ENCODE data around the gene HS3ST5.

The HS3ST5 gene

DNA sequence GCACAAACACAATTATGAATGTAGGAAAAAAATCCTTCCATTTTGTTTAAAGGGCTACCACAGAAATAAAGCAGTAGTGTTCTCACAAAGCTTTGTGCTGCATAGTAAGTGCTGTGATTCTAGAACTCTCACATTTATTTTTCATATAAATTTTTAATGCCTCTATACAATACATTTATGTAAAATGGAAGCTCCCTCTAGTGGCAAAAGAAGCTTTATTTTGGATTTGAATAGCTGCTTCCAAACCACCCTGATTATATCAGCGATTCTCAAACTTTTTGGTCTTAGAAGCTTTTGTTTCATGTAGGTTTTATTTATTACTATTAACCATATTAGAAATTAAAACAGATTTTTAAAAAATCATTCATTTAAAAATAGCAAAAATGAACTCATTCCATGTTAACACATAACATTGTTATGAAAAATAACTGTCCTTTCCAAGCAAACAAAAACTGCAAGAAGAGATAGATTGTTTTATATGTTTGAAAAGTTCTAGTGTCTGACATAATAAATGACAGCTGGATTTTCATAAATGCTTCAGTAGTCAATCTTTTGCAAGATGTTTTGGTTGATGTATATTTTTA, 38.4 kb downstream of the HS3ST5 start:
- no peak overlapping the region for H3K27ac ChIP-seq (ENCODE audit: low read depth, low read length)
- H3K36me3 ChIP-seq (ENCODE audit: control insufficient read depth in 5 of 5, insufficient read depth in 5 of 5, low read length in 5 of 5), result no peaks in the 10 kb centered on the region
- no peaks in the 10 kb centered on the region for H3K4me1 ChIP-seq (ENCODE audit: control insufficient read depth in 5 of 5, insufficient read depth in 5 of 5, low read length in 5 of 5)
- no peak overlapping the region for H3K4me3 ChIP-seq (ENCODE audit: low read depth in 1 of 5, low read length in 5 of 5)
- no peaks in the 10 kb centered on the region for H3K27me3 ChIP-seq (ENCODE audit: control insufficient read depth in 5 of 5, insufficient read depth in 4 of 5, low read length in 5 of 5)
- no peak overlapping the region for H3K9ac ChIP-seq (ENCODE audit: low read length in 5 of 5)
- no peaks in the 10 kb centered on the region for H3K9me3 ChIP-seq (ENCODE audit: control insufficient read depth in 5 of 5, low read length in 5 of 5)

DNA sequence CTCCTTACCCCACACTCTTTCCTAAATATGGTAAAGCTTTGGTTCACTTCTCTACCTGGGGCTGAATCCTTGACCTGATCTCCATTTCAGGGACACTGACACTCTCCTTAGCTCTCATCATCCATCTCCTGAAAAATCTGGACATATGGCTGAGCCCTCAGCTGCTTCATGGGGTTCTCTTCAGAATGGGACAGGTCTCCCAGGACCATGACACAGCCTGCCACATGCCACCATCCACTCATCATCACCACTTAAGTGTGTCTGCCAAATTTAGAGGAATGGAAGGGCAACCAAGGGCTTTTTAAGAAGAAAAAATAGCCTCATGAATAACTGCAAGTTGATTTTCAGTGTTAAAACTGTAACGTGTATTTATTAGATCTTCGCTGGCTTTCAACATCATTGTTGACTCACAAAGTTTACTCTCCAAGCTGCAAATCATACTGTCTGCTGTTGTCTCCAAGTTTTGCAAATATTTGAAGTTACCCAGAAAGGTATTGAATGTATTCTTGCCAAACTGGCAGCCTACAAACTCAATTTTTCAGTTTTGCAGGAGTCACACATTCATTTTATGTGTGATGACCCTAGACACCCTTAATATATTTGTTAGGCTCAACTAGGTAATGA, 41.1 kb downstream of the HS3ST5 start:
- Histone ChIP-seq H3K36me3 (ENCODE audit: control insufficient read depth in 5 of 5, insufficient read depth in 5 of 5, low read length in 5 of 5) (no peaks in the 10 kb centered on the region), H3K4me3 (ENCODE audit: low read depth in 1 of 5, low read length in 5 of 5) (no peak overlapping the region), H3K9me3 (ENCODE audit: control insufficient read depth in 5 of 5, low read length in 5 of 5) (no peaks in the 10 kb centered on the region), H3K9ac (ENCODE audit: low read length in 5 of 5) (no peak overlapping the region), H3K27me3 (ENCODE audit: control insufficient read depth in 5 of 5, insufficient read depth in 4 of 5, low read length in 5 of 5) (no peaks in the 10 kb centered on the region), H3K4me1 (ENCODE audit: control insufficient read depth in 5 of 5, insufficient read depth in 5 of 5, low read length in 5 of 5) (no peaks in the 10 kb centered on the region), H3K27ac (ENCODE audit: low read depth, low read length) (no peak overlapping the region)

DNA sequence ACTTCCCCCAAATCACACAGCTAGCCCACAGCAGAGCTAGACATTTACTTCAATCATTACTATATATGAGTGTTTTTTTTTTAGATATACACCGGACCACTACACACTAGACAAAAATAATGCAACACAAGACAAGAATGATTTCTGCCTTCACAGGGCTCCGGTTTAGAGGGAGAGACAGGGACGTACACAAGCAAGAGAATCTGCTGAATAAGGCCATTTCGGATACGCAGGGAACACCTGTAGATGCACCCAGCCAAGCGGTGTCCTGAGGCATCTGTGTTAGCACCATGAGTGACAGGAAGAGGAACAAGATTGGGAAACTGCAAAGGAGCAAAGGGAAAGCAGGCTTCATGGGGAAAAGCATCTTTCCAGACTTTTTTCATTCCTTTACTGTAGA, 45.7 kb downstream of the HS3ST5 start:
- H3K27me3 ChIP-seq (ENCODE audit: control insufficient read depth in 5 of 5, insufficient read depth in 4 of 5, low read length in 5 of 5), result no peaks in the 10 kb centered on the region
- H3K36me3 ChIP-seq (ENCODE audit: control insufficient read depth in 5 of 5, insufficient read depth in 5 of 5, low read length in 5 of 5), result no peaks in the 10 kb centered on the region
- H3K4me3 ChIP-seq (ENCODE audit: low read depth in 1 of 5, low read length in 5 of 5), result no peak overlapping the region
- no peak overlapping the region for H3K9ac ChIP-seq (ENCODE audit: low read length in 5 of 5)
- H3K27ac ChIP-seq (ENCODE audit: low read depth, low read length), result no peak overlapping the region
- no peaks in the 10 kb centered on the region for H3K9me3 ChIP-seq (ENCODE audit: control insufficient read depth in 5 of 5, low read length in 5 of 5)
- H3K4me1 ChIP-seq (ENCODE audit: control insufficient read depth in 5 of 5, insufficient read depth in 5 of 5, low read length in 5 of 5), result peaks cover 0 to 6% (median 0%) of the 10 kb centered on the region in 5 donors

DNA sequence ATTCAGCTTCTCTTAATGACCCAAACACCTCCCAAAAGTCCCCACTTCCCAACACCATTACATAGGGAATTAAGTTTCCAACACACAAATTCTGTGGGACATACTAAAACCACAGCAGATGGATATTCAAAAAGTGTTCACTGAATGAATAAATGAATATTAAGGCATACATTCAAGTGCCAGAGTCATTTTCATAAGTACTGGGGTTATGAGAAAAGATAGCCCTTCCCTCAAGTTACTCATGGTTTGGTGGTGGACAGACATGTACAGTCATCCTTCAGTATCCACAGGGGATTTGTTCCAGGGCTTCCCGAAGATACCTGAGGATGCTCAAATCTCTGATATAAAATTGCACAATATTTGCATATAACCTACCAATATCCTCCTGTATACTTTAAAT, 50.4 kb downstream of the HS3ST5 start:
- no peak overlapping the region for H3K4me3 ChIP-seq (ENCODE audit: low read depth in 1 of 5, low read length in 5 of 5)
- H3K4me1 ChIP-seq (ENCODE audit: control insufficient read depth in 5 of 5, insufficient read depth in 5 of 5, low read length in 5 of 5), result peaks cover 0 to 6% (median 0%) of the 10 kb centered on the region in 5 donors
- H3K27ac ChIP-seq (ENCODE audit: low read depth, low read length), result no peak overlapping the region
- H3K27me3 ChIP-seq (ENCODE audit: control insufficient read depth in 5 of 5, insufficient read depth in 4 of 5, low read length in 5 of 5), result no peaks in the 10 kb centered on the region
- H3K9ac ChIP-seq (ENCODE audit: low read length in 5 of 5), result no peak overlapping the region
- H3K9me3 ChIP-seq (ENCODE audit: control insufficient read depth in 5 of 5, low read length in 5 of 5), result no peaks in the 10 kb centered on the region
- H3K36me3 ChIP-seq (ENCODE audit: control insufficient read depth in 5 of 5, insufficient read depth in 5 of 5, low read length in 5 of 5), result no peaks in the 10 kb centered on the region

DNA sequence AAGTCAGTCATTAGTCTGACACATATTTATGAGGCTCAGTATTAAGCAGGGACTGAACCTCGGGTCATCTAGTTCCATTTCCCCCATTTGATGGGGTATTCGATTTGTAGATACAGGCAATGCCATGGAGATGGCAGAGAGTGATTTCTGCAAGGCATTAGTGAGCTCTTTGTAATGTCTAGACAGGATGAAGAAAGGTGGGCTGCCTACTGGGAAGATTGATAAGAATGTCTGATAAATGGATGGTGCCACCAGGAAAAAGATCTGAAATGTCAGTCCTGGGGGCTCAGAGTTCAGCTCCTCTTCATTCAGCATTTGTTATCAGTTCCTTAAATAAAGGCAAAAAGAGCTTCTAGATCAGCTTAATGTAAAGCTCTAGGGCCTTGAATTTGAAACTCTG, 51.4 kb downstream of the HS3ST5 start:
- Histone ChIP-seq H3K27me3 (ENCODE audit: control insufficient read depth in 5 of 5, insufficient read depth in 4 of 5, low read length in 5 of 5) (no peaks in the 10 kb centered on the region), H3K36me3 (ENCODE audit: control insufficient read depth in 5 of 5, insufficient read depth in 5 of 5, low read length in 5 of 5) (no peaks in the 10 kb centered on the region), H3K27ac (ENCODE audit: low read depth, low read length) (no peak overlapping the region), H3K4me3 (ENCODE audit: low read depth in 1 of 5, low read length in 5 of 5) (no peak overlapping the region), H3K9ac (ENCODE audit: low read length in 5 of 5) (no peak overlapping the region), H3K9me3 (ENCODE audit: control insufficient read depth in 5 of 5, low read length in 5 of 5) (no peaks in the 10 kb centered on the region), H3K4me1 (ENCODE audit: control insufficient read depth in 5 of 5, insufficient read depth in 5 of 5, low read length in 5 of 5) (peaks cover 0 to 6% (median 0%) of the 10 kb centered on the region in 5 donors)

DNA sequence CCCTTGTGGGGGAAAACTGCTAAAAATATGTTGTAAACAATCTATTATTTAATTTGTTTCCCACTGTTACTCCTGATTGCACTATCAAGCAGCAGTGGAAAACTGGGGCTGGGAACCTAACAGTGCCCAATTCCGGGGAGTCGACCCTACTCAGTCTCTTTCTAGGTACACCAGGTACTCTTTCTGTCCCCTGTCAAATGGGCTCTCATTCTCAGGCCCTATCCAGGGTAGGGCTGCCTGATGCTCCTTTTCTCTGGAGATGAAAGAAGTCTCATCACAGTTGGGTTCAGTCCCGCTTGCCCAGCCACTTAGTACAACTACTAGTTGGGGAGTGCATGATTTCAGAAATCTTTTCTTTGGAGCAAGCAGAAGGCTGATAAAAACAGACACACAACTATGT, 52.0 kb downstream of the HS3ST5 start:
- Histone ChIP-seq H3K4me3 (ENCODE audit: low read depth in 1 of 5, low read length in 5 of 5) (no peak overlapping the region), H3K4me1 (ENCODE audit: control insufficient read depth in 5 of 5, insufficient read depth in 5 of 5, low read length in 5 of 5) (peaks cover 0 to 6% (median 0%) of the 10 kb centered on the region in 5 donors), H3K27me3 (ENCODE audit: control insufficient read depth in 5 of 5, insufficient read depth in 4 of 5, low read length in 5 of 5) (no peaks in the 10 kb centered on the region), H3K36me3 (ENCODE audit: control insufficient read depth in 5 of 5, insufficient read depth in 5 of 5, low read length in 5 of 5) (no peaks in the 10 kb centered on the region), H3K9me3 (ENCODE audit: control insufficient read depth in 5 of 5, low read length in 5 of 5) (no peaks in the 10 kb centered on the region), H3K27ac (ENCODE audit: low read depth, low read length) (no peak overlapping the region), H3K9ac (ENCODE audit: low read length in 5 of 5) (no peak overlapping the region)

DNA sequence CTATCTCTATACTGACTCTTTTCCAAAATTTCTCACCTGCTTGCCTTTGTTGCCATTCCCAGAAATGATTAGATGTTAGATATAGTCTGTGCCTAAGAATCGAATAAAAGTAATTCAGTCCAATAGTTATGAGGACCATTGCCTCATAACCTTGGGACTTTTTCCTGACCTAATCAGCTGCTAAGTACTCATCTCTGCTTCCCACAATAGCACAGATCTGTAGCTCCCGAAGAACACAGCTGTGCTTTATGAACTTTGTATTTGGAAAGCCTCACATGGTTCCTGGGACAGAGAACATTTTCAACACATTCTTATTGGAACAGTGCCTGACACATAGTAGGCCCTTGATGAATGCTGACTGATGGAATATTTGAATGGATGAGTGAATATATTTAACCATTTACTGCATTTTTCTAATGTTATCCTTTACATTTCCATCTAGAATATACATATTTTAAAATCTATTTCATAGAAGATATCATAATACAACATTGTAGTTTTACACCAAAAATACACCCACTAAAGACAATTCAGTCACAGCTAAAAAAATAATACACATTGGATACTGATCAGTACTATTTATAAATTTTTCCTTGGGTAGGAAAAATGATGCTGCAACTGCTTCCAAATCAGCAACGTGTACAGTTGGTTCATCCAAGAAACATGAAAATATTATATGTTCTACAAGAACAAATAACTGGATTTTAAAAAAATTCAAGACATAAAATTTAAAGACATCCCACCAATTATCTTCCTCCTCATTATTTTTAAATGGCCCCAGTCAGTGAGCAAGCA, 53.9 kb downstream of the HS3ST5 start:
- H3K9me3 ChIP-seq (ENCODE audit: control insufficient read depth in 5 of 5, low read length in 5 of 5), result no peaks in the 10 kb centered on the region
- H3K36me3 ChIP-seq (ENCODE audit: control insufficient read depth in 5 of 5, insufficient read depth in 5 of 5, low read length in 5 of 5), result no peaks in the 10 kb centered on the region
- H3K27me3 ChIP-seq (ENCODE audit: control insufficient read depth in 5 of 5, insufficient read depth in 4 of 5, low read length in 5 of 5), result no peaks in the 10 kb centered on the region
- H3K4me1 ChIP-seq (ENCODE audit: control insufficient read depth in 5 of 5, insufficient read depth in 5 of 5, low read length in 5 of 5), result peaks cover 0 to 11% (median 0%) of the 10 kb centered on the region in 5 donors
- H3K27ac ChIP-seq (ENCODE audit: low read depth, low read length), result no peak overlapping the region
- H3K9ac ChIP-seq (ENCODE audit: low read length in 5 of 5), result no peak overlapping the region
- H3K4me3 ChIP-seq (ENCODE audit: low read depth in 1 of 5, low read length in 5 of 5), result no peak overlapping the region

DNA sequence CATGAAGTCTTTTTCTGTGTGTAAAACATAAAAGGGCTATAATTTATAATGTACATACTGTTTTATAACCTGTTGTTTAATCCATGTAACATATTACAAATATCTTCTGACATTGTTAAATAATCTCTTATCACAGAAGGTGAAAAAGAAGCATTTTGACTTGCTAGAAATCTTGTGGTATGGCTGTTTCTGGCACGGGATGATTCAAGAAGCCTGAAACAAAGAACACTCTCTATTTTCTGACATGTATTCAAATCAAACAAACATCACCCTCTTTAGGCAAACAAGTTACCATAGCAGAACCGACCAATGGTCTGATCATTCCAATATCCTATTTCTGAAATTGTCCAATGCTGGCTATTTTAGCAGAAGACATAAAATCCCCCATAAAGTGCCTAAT, 55.4 kb downstream of the HS3ST5 start:
- Histone ChIP-seq H3K27me3 (ENCODE audit: control insufficient read depth in 5 of 5, insufficient read depth in 4 of 5, low read length in 5 of 5) (no peaks in the 10 kb centered on the region), H3K9me3 (ENCODE audit: control insufficient read depth in 5 of 5, low read length in 5 of 5) (no peaks in the 10 kb centered on the region), H3K4me3 (ENCODE audit: low read depth in 1 of 5, low read length in 5 of 5) (no peak overlapping the region), H3K27ac (ENCODE audit: low read depth, low read length) (no peak overlapping the region), H3K9ac (ENCODE audit: low read length in 5 of 5) (no peak overlapping the region), H3K36me3 (ENCODE audit: control insufficient read depth in 5 of 5, insufficient read depth in 5 of 5, low read length in 5 of 5) (no peaks in the 10 kb centered on the region), H3K4me1 (ENCODE audit: control insufficient read depth in 5 of 5, insufficient read depth in 5 of 5, low read length in 5 of 5) (peaks cover 0 to 7% (median 0%) of the 10 kb centered on the region in 5 donors)

DNA sequence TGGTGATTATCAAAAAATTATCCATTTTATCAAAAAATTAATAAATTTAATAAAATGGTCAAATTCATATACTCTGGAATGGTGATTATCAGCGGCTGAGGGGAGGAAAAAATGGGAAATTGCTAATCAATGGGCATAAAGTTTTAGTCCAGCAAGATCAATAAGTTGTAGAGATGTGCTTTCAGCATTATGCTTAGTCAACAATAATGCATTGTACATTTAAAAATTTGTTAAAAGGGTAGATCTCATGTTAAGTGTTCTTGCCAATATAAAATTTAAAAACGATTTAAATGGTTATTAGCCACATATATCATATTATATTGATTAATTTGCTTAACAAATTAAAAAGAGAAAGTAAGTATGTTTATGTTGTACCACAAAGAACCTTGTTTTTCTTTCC, 56.6 kb downstream of the HS3ST5 start:
- H3K27me3 ChIP-seq (ENCODE audit: control insufficient read depth in 5 of 5, insufficient read depth in 4 of 5, low read length in 5 of 5), result no peaks in the 10 kb centered on the region
- H3K9ac ChIP-seq (ENCODE audit: low read length in 5 of 5), result no peak overlapping the region
- peaks cover 0 to 7% (median 0%) of the 10 kb centered on the region in 5 donors for H3K4me1 ChIP-seq (ENCODE audit: control insufficient read depth in 5 of 5, insufficient read depth in 5 of 5, low read length in 5 of 5)
- H3K4me3 ChIP-seq (ENCODE audit: low read depth in 1 of 5, low read length in 5 of 5), result no peak overlapping the region
- H3K36me3 ChIP-seq (ENCODE audit: control insufficient read depth in 5 of 5, insufficient read depth in 5 of 5, low read length in 5 of 5), result no peaks in the 10 kb centered on the region
- no peak overlapping the region for H3K27ac ChIP-seq (ENCODE audit: low read depth, low read length)
- H3K9me3 ChIP-seq (ENCODE audit: control insufficient read depth in 5 of 5, low read length in 5 of 5), result no peaks in the 10 kb centered on the region

DNA sequence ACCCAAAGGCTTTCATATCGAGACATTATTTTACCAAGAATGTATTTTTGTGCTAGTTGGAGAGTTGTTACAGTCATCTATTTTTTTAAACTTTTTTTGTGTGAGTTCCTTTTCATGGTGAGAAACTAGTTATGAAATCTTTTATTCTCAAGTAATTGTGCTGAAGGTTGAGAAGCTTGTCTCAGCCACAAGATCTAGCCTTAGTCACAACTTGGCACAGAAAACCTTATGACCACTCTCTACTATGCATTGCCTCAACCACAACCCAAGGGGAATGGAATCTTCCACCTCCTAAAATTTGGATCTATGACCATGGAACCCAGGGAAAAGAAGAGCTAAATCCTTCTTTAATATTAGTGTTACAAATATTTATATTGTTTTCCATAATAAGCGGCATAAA, 58.5 kb downstream of the HS3ST5 start:
- Histone ChIP-seq H3K36me3 (ENCODE audit: control insufficient read depth in 5 of 5, insufficient read depth in 5 of 5, low read length in 5 of 5) (no peaks in the 10 kb centered on the region), H3K27ac (ENCODE audit: low read depth, low read length) (no peak overlapping the region), H3K4me1 (ENCODE audit: control insufficient read depth in 5 of 5, insufficient read depth in 5 of 5, low read length in 5 of 5) (peaks cover 0 to 7% (median 0%) of the 10 kb centered on the region in 5 donors), H3K27me3 (ENCODE audit: control insufficient read depth in 5 of 5, insufficient read depth in 4 of 5, low read length in 5 of 5) (no peaks in the 10 kb centered on the region), H3K9me3 (ENCODE audit: control insufficient read depth in 5 of 5, low read length in 5 of 5) (no peaks in the 10 kb centered on the region), H3K4me3 (ENCODE audit: low read depth in 1 of 5, low read length in 5 of 5) (no peak overlapping the region), H3K9ac (ENCODE audit: low read length in 5 of 5) (no peak overlapping the region)
